Measurements from ENCODE around the gene UNC5B. TPM values are rescaled to one million over a fixed set of nuclear protein-coding genes. Genes with fewer than 3 reads are reported as not detected.
A peak's percentile ranks its signal among the peaks of the same experiment; 100 is the strongest.

Gene UNC5B
- polyA plus RNA-seq, 1 donor (not counting 4 experiments of a cell fraction or from before 2014, with no cell fraction given): 1.1 TPM

GRCh38 chr10:71300555-71301370 lies 88.4 kb downstream of the UNC5B start:
- Histone ChIP-seq H3K4me1 (ENCODE audit: control insufficient read depth, extremely low read depth, insufficient read depth, low read length) (peaks cover 13% of the 10 kb centered on the region), H3K79me2 (ENCODE audit: control insufficient read depth, insufficient read depth, low read length) (no peaks in the 10 kb centered on the region), H3K4me3 (ENCODE audit: control insufficient read depth in 2 of 3, extremely low read depth in 1 of 3, insufficient read depth in 2 of 3, low read depth in 1 of 3, low read length in 3 of 3) (peak overlapping the region in 1 of 3 experiments; percentile 35), H3K27ac (ENCODE audit: control insufficient read depth, insufficient read depth, low read length) (no peak overlapping the region), H4K20me1 (ENCODE audit: control insufficient read depth, extremely low read depth, insufficient read depth, low read length) (no peaks in the 10 kb centered on the region), H3K27me3 (ENCODE audit: control insufficient read depth, extremely low read depth, insufficient read depth, low read length) (peaks cover 10% of the 10 kb centered on the region), H3K4me2 (ENCODE audit: control insufficient read depth, extremely low read depth, insufficient read depth, low read depth, low read length) (peak overlapping the region; percentile 64), H3K9ac (ENCODE audit: control insufficient read depth, extremely low read depth, insufficient read depth, low read length) (no peak overlapping the region), H3K9me3 (ENCODE audit: control insufficient read depth, low read depth, low read length) (no peaks in the 10 kb centered on the region), H2AFZ (ENCODE audit: control insufficient read depth, low read length) (peak overlapping the region; percentile 65), H3K36me3 (ENCODE audit: control insufficient read depth in 2 of 2, extremely low read depth in 1 of 2, insufficient read depth in 2 of 2, low read length in 2 of 2) (peaks cover 0 to 2% of the 10 kb centered on the region in 2 experiments), H3K9me1 (ENCODE audit: control insufficient read depth, extremely low read depth, insufficient read depth, low read length) (peaks cover 2% of the 10 kb centered on the region)
- TF ChIP-seq, protein P1, sequence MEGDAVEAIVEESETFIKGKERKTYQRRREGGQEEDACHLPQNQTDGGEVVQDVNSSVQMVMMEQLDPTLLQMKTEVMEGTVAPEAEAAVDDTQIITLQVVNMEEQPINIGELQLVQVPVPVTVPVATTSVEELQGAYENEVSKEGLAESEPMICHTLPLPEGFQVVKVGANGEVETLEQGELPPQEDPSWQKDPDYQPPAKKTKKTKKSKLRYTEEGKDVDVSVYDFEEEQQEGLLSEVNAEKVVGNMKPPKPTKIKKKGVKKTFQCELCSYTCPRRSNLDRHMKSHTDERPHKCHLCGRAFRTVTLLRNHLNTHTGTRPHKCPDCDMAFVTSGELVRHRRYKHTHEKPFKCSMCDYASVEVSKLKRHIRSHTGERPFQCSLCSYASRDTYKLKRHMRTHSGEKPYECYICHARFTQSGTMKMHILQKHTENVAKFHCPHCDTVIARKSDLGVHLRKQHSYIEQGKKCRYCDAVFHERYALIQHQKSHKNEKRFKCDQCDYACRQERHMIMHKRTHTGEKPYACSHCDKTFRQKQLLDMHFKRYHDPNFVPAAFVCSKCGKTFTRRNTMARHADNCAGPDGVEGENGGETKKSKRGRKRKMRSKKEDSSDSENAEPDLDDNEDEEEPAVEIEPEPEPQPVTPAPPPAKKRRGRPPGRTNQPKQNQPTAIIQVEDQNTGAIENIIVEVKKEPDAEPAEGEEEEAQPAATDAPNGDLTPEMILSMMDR (optimal IDR thresholded peaks at IDR 0.05 in 1 of 3, IDR thresholded peaks at IDR 0.05 in 1 of 3, conservative IDR thresholded peaks at IDR 0.05 in 1 of 3; ENCODE audit: extremely low read depth in 1 of 3, insufficient read depth in 2 of 3, low read length in 3 of 3): no peak
- TF ChIP-seq EZH2 (IDR thresholded peaks at IDR 0.05; ENCODE audit: low read length): no peak
- dilution Hi-C loops (cut with MboI; ENCODE audit: extremely low pct_ligation_motif_present, low sequenced_read_pairs): no loop called here
- peak; percentile 76 for FAIRE-seq
- peak; percentile 33 for DNase-seq (ENCODE audit: low read depth, low spot score)

DNA sequence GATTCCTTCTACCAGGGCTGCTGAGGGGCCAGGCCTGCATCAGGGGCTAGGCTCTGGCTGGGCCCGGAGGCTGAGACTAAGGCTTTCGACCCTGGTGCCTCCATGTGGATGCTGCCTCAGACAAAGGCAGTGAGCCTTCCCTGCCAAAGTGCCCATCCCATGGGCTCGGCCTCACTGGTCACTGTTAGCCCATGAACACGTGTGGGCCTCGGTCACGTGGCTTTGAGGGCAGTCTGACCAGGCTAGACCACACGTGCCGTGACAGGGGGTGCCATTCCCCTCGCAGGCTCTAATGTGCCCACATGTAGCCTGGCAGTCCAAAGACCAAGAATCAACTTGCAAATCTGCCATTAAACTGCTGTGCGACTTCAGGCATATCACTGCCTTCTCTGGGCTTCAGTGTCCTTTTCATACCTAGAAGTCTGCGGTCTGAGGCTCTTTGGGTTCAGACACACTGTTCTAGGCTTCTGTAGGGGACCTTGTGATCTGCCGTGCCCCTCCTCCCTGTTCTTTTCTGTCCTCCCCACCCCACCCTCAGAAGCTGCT lies 89.1 kb downstream of the UNC5B start:
- peaks cover 10% of the 10 kb centered on the region for H3K27me3 ChIP-seq (ENCODE audit: control insufficient read depth, extremely low read depth, insufficient read depth, low read length)
- H3K9me1 ChIP-seq (ENCODE audit: control insufficient read depth, extremely low read depth, insufficient read depth, low read length): peaks cover 2% of the 10 kb centered on the region
- no peak overlapping the region for H3K27ac ChIP-seq (ENCODE audit: control insufficient read depth, insufficient read depth, low read length)
- peak overlapping the region; percentile 64 for H3K4me2 ChIP-seq (ENCODE audit: control insufficient read depth, extremely low read depth, insufficient read depth, low read depth, low read length)
- no peaks in the 10 kb centered on the region for H4K20me1 ChIP-seq (ENCODE audit: control insufficient read depth, extremely low read depth, insufficient read depth, low read length)
- no peak for TF ChIP-seq EZH2 (IDR thresholded peaks at IDR 0.05; ENCODE audit: low read length)
- TF ChIP-seq, protein P1 (optimal IDR thresholded peaks at IDR 0.05 in 1 of 3, IDR thresholded peaks at IDR 0.05 in 1 of 3, conservative IDR thresholded peaks at IDR 0.05 in 1 of 3; ENCODE audit: extremely low read depth in 1 of 3, insufficient read depth in 2 of 3, low read length in 3 of 3): no peak
- H3K9ac ChIP-seq (ENCODE audit: control insufficient read depth, extremely low read depth, insufficient read depth, low read length): no peak overlapping the region
- peak overlapping the region; percentile 65 for H2AFZ ChIP-seq (ENCODE audit: control insufficient read depth, low read length)
- H3K36me3 ChIP-seq (ENCODE audit: control insufficient read depth in 2 of 2, extremely low read depth in 1 of 2, insufficient read depth in 2 of 2, low read length in 2 of 2): peaks cover 0 to 2% of the 10 kb centered on the region in 2 experiments
- FAIRE-seq (no peak), DNase-seq (ENCODE audit: low read depth, low spot score) (no peak)
- dilution Hi-C loops (cut with MboI; ENCODE audit: extremely low pct_ligation_motif_present, low sequenced_read_pairs): no loop called here
- H3K9me3 ChIP-seq (ENCODE audit: control insufficient read depth, low read depth, low read length): no peaks in the 10 kb centered on the region
- peaks cover 13% of the 10 kb centered on the region for H3K4me1 ChIP-seq (ENCODE audit: control insufficient read depth, extremely low read depth, insufficient read depth, low read length)
- H3K4me3 ChIP-seq (ENCODE audit: control insufficient read depth in 2 of 3, extremely low read depth in 1 of 3, insufficient read depth in 2 of 3, low read depth in 1 of 3, low read length in 3 of 3): peak overlapping the region in 1 of 3 experiments; percentile 35
- no peaks in the 10 kb centered on the region for H3K79me2 ChIP-seq (ENCODE audit: control insufficient read depth, insufficient read depth, low read length)
